HepG2 (cell line): Measurements from ENCODE around the gene CTTNBP2NL. TPM values are rescaled to one million over a fixed set of nuclear protein-coding genes. Genes with fewer than 3 reads are reported as not detected.

Experiments
- CERS6 ChIP-seq: sonication (generic); formaldehyde crosslinking; IDR thresholded peaks from 2 replicates; pipeline ENCODE4 v1.5.0; 2020; ENCODE audit warnings: missing genetic modification reagents
- CHD2 ChIP-seq: IDR thresholded peaks from 2 replicates; pipeline ENCODE4 v1.6.1; 2011; ENCODE audit warnings: low read depth, low read length, improper control_type of control experiment
- GATA4 ChIP-seq: sonication (generic); IDR thresholded peaks from 2 replicates; pipeline ENCODE4 v1.6.1; 2016; ENCODE audit warnings: antibody characterized with exemption, low read depth, borderline replicate concordance
- GMEB1 ChIP-seq: sonication (generic); formaldehyde crosslinking; IDR thresholded peaks from 2 replicates; pipeline ENCODE4 v1.5.1; 2020; ENCODE audit warnings: missing genetic modification reagents, mild to moderate bottlenecking, borderline replicate concordance
- KDM3A ChIP-seq: IDR thresholded peaks from 2 replicates; pipeline ENCODE4 v1.6.1; 2018; ENCODE audit warnings: low read depth, missing compliant biosample characterization
- NR0B2 ChIP-seq: sonication (generic); formaldehyde crosslinking; IDR thresholded peaks from 2 replicates; pipeline ENCODE4 v1.4.0; 2020; ENCODE audit warnings: mild to moderate bottlenecking, missing genetic modification reagents
- PATZ1 ChIP-seq: sonication (generic); formaldehyde crosslinking; IDR thresholded peaks from 2 replicates; pipeline ENCODE4 v1.4.0; 2020; ENCODE audit warnings: missing genetic modification reagents
- RARA ChIP-seq: IDR thresholded peaks from 2 replicates; pipeline ENCODE4 v1.6.1; 2016; ENCODE audit warnings: missing genetic modification reagents, missing compliant biosample characterization
- RFXAP ChIP-seq: sonication (generic); formaldehyde crosslinking; IDR thresholded peaks from 2 replicates; pipeline ENCODE4 v1.4.0; 2020; ENCODE audit warnings: missing genetic modification reagents, borderline replicate concordance
- SKIL ChIP-seq: sonication (generic); formaldehyde crosslinking; IDR thresholded peaks from 2 replicates; pipeline ENCODE4 v1.8.0; 2022; ENCODE audit warnings: missing genetic modification reagents, mild to moderate bottlenecking, moderate library complexity, borderline replicate concordance
- TFE3 ChIP-seq: IDR thresholded peaks from 2 replicates; pipeline ENCODE4 v1.6.1; 2016
- USF2 ChIP-seq, 2 experiments: sonication (generic) in 1 of 2; formaldehyde crosslinking in 1 of 2; IDR thresholded peaks; 2 replicates each; pipeline versions ENCODE4 v1.5.1 to v1.6.1; 2011 to 2020; ENCODE audit warnings: borderline replicate concordance in 1 of 2, low read depth in 1 of 2, low read length in 1 of 2, mild to moderate bottlenecking in 1 of 2, missing genetic modification reagents in 1 of 2, moderate library complexity in 1 of 2
- ZSCAN12 ChIP-seq: sonication (generic); formaldehyde crosslinking; IDR thresholded peaks from 2 replicates; pipeline ENCODE4 v1.9.0; 2021; ENCODE audit warnings: mild to moderate bottlenecking, missing genetic modification reagents
- ZSCAN20 ChIP-seq: sonication (generic); formaldehyde crosslinking; IDR thresholded peaks from 2 replicates; pipeline ENCODE4 v1.4.0; 2020; ENCODE audit warnings: missing genetic modification reagents, mild to moderate bottlenecking, borderline replicate concordance
- polyA plus RNA-seq, 8 experiments: library from polyadenylated mRNA; depleted of rRNA in 3 of 8; stranded (reverse) in 7 of 8; unstranded in 1 of 8; fragments of >200 nt; fragmentation: Illumina TruSeq in 4 of 8; extraction: Trizol in 4 of 8; gene quantifications; 2 replicates each; pipeline versions ENCODE4 v1.2.1 to v1.2.3, GENCODE V29; 2011 to 2016; ENCODE audit warnings: low read depth in 4 of 8, missing spikeins in 1 of 8, mixed read lengths in 1 of 8; ENCODE audit not compliant: insufficient read depth in 1 of 8
- total RNA-seq, 5 experiments: library from RNA; depleted of rRNA; stranded (reverse); fragments of >200 nt; fragmentation: Illumina TruSeq; extraction: Trizol; gene quantifications; 2 replicates each; pipeline ENCODE4 v1.2.3, GENCODE V29; 2016; ENCODE audit warnings: low read depth in 1 of 5

Gene CTTNBP2NL
- total and polyA plus RNA-seq, 2 of the 13 experiments (the other 11 are each of a cell fraction or from before 2014, with no cell fraction given), result 2.1 to 4.1 TPM

- no peak for TF ChIP-seq GATA4
- TF ChIP-seq KDM3A (CRISPR knock-in tag), result no peak
- TF ChIP-seq SKIL, result no peak
- TF ChIP-seq ZSCAN12 (CRISPR knock-in tag), result no peak
- TF ChIP-seq RARA (CRISPR knock-in tag), result no peak
- TF ChIP-seq PATZ1, result 0 out of 2 replicates have a peak, but pooled peaks have one; percentile 23
- TF ChIP-seq GMEB1 (CRISPR knock-in tag), result no peak
- TF ChIP-seq USF2 (IDR thresholded peaks at IDR 0.05; ENCODE audit: low read depth, low read length), result no peak
- TF ChIP-seq USF2 (CRISPR knock-in tag; IDR thresholded peaks at IDR 0.05; ENCODE audit: borderline replicate concordance), result no peak
- no peak for TF ChIP-seq NR0B2
- TF ChIP-seq ZSCAN20 (CRISPR knock-in tag), result no peak
- TF ChIP-seq CHD2, result no peak
- TF ChIP-seq TFE3 (CRISPR knock-in tag), result no peak
- TF ChIP-seq CERS6 (CRISPR knock-in tag), result no peak
- TF ChIP-seq RFXAP (CRISPR knock-in tag), result no peak
Observed at GRCh38 chr1:112386024-112386723, 9.8 kb upstream of the CTTNBP2NL start (continued).
